HG02840 (cell line): ENCODE results near the gene LAMTOR2.

Source experiments
- ATAC-seq: cut with Tn5 transposase; IDR thresholded peaks from one replicate; pipeline ENCODE4 v1.9.1; 2021; ENCODE audit warnings: mild to moderate bottlenecking, moderate library complexity, moderate number of reproducible peaks; ENCODE audit not compliant: unreplicated experiment, low FRiP score

Gene LAMTOR2

DNA sequence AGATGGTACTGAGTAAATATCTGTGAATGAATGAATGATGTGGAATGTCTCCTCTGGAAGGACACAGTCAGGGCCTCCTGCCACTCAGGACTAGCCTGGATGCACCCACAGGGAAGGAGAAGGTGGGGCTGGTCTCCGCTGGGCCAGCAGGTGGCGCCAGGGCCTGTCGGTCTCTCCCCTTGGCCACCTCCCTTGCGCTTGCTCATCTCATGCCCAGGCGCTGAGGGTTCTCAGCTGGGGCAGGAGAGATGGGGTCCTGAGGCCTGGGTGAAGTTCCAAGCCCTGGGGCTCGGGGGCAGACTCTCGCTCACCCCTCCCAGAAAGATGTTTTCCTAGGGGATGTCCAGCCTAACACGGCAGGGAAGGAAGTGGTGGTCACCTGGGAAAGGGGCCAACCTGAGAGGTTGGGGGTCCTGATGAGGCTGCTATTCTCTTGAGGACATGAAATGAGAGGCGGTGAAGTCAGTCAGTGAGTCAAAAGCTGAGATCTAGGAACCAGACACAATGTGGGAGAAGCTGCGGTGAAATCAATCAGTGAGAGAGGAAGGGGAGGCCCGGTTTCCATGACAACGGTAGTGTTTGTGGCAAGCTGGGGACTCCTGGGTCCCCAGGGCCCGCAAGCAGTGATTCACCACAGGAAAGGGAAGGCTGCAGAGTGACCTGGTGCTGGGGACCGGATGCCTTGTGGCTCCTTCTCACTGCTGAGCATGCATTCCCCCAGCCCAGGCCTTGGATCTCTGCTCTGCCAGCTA is 42.2 kb downstream of the LAMTOR2 start:
- peak; percentile 57 for ATAC-seq

GRCh38 chr1:156097499-156098178 is 43.1 kb downstream of the LAMTOR2 start:
- ATAC-seq: no peak

- no peak for ATAC-seq
Measured at GRCh38 chr1:156098784-156099183, 44.2 kb downstream of the LAMTOR2 start.

DNA sequence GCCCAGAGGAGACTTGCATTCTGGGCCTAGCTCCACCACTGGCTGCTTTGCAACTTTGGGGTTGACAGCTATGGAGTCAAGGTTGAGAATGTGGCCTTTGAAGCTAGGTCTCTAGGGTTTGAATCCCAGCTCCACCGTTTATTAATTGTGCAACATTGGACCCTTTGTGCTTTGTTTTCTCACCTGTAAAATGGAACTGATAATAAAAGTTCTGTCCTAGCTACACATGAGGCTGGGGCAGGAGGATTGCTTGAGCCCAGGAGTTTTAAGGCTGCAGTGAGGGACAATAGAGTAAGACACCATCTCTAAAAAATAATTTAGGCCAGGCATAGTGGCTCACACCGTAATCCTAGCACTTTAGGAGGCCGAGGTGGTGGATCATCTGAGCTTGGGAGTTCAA is 44.7 kb downstream of the LAMTOR2 start:
- ATAC-seq: no peak

DNA sequence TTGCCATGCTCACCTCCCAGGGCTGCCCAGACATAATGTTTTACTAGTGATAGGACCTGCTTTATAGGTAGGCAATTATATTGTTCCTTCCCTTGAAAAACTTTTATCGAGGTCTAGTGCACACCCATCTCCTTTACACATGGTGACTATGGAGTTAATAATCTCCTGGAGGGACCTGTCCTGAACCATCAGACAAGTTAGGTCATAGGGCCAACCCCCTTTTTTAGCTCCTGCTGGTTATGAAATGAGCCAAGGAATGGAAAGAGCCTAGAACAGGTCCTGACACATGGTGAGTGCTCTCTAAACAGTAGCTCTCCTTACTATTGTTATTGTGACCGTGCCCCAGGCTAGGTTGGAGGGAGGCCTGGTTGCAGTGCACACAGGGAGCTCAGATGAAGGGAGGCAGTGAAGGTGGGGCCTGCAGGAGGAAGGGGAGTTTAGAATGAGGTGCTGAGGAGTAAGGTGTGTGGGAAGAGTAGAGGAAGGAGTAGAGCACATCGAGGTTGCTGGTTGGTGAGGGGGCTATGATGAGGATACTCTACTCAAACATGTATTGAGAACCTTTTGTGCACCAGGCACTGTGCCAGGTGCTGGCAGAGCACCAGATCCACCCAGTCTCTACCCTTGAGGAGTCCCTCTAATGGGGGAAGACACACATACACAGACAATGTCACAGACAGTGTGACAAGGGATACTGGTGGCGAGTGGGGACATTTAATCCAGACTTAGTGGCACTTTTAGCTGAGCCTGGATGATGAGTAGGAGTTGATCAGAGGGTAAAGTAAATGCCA is 45.8 kb downstream of the LAMTOR2 start:
- no peak for ATAC-seq

GRCh38 chr1:156101880-156102279 is 47.3 kb downstream of the LAMTOR2 start:
- ATAC-seq: no peak

GRCh38 chr1:156102633-156103511 is 48.3 kb downstream of the LAMTOR2 start:
- no peak for ATAC-seq

GRCh38 chr1:156103521-156103947 is 49.0 kb downstream of the LAMTOR2 start:
- no peak for ATAC-seq

GRCh38 chr1:156104065-156104810 is 49.7 kb downstream of the LAMTOR2 start:
- ATAC-seq: no peak

GRCh38 chr1:156104861-156105832 is 50.6 kb downstream of the LAMTOR2 start:
- ATAC-seq: no peak

DNA sequence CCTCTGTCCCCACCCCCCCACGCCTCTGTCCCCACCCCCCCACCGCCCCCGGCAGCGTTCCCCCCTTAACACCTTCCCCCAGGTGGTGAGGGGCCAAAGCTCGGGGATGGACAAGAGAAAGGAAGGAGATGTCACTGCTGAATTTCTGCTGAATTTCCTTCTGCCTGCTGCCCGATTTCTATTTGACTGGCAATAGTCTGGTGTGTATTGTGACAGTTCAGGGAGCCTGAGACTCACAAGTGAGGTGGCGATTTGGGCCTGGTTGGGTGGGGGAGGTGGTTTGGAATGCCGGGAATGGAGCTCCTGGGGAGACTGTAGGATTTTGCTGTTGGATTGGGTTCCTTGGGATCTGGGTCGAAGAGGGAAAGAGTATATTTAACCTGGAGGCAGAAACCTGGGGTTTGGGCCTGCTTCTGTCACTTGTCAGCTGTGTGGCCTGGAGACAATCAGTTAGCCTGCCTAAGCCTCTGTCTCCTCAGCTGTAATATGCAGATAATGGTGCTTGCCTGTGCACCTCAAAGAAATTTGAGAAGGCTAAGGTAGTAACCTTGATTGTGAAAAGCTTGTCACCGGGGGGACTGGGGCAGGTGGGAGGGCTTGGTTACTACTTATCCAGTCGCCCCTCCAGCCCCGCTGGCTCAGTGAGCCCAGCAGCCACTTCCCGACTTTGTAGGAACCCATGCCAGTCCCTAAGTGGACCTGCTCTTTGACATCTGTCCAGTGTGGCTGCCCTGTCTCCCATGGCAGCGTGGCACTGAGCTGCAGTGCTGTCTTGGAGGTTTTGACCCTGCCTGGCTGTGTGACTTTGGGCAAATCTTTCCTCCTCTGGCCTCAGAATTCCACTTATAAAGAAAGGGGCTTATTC is 52.3 kb downstream of the LAMTOR2 start:
- ATAC-seq: no peak

DNA sequence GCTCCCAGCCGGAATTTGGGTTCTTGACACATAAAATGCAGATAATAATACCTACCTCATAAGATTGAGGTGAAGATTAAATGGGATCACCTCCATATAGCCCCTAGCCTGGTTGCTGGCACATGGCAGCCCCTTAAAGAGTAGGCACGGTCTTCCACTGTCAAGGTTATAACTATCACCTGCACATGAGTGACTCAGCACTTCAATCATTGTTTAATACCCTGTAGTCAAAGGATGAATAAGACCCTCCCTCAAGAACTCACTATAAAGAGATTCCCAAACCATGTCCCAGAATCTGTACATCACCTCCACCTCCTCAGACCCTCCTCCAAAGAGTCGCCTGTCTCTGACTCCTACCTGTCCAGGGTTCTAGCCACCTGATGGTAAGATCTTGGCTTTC is 53.5 kb downstream of the LAMTOR2 start:
- ATAC-seq: no peak
